H9 (cell line): ENCODE data around the gene BRCA1. TPM values are rescaled to one million over a fixed set of nuclear protein-coding genes. Genes with fewer than 3 reads are reported as not detected.

Experiments
- DNase-seq: peaks from one replicate; pipeline ENCODE4 v3.0.0-alpha.2; 2017
- H2AFZ ChIP-seq: one replicate; pipeline ENCODE4 v1.6.1; 2013; ENCODE audit warnings: mild to moderate bottlenecking, low read length, control low read depth, moderate library complexity
- H2AK5ac ChIP-seq: 2 replicates; pipeline ENCODE4 v1.6.1; 2013; ENCODE audit warnings: low read length, control low read depth, mixed read lengths; ENCODE audit not compliant: insufficient read length
- H2BK120ac ChIP-seq: one replicate; pipeline ENCODE4 v1.6.1; 2013; ENCODE audit warnings: low read depth, mild to moderate bottlenecking, low read length, control low read depth, inconsistent platforms; ENCODE audit not compliant: poor library complexity, severe bottlenecking
- H2BK12ac ChIP-seq: 2 replicates; pipeline ENCODE4 v1.6.1; 2013; ENCODE audit warnings: low read length, control low read depth, mixed read lengths, low read depth; ENCODE audit not compliant: insufficient read length
- H2BK15ac ChIP-seq: 2 replicates; pipeline ENCODE4 v1.6.1; 2013; ENCODE audit warnings: low read depth, low read length, control low read depth
- H2BK20ac ChIP-seq: one replicate; pipeline ENCODE4 v1.6.1; 2013; ENCODE audit warnings: low read depth, mild to moderate bottlenecking, low read length, control low read depth, inconsistent platforms; ENCODE audit not compliant: poor library complexity, severe bottlenecking
- H2BK5ac ChIP-seq: 2 replicates; pipeline ENCODE4 v1.6.1; 2013; ENCODE audit warnings: low read length, control low read depth, mixed read lengths; ENCODE audit not compliant: insufficient read length
- H3K14ac ChIP-seq: 2 replicates; pipeline ENCODE4 v1.6.1; 2013; ENCODE audit warnings: low read length, control low read depth; ENCODE audit not compliant: insufficient read depth
- H3K18ac ChIP-seq: 2 replicates; pipeline ENCODE4 v1.6.1; 2013; ENCODE audit warnings: low read depth, mild to moderate bottlenecking, mixed read lengths, low read length, control low read depth; ENCODE audit not compliant: insufficient read length
- H3K23ac ChIP-seq: 2 replicates; pipeline ENCODE4 v1.6.1; 2013; ENCODE audit warnings: low read length, control low read depth, mixed read lengths, low read depth; ENCODE audit not compliant: insufficient read length
- H3K23me2 ChIP-seq: 2 replicates; pipeline ENCODE4 v1.6.1; 2013; ENCODE audit warnings: low read depth, mild to moderate bottlenecking, mixed read lengths, low read length, control low read depth; ENCODE audit not compliant: insufficient read length, poor library complexity, severe bottlenecking
- H3K27ac ChIP-seq: 2 replicates; pipeline ENCODE4 v1.5.1; 2013; ENCODE audit warnings: low read length, control low read depth, mixed read lengths, low read depth; ENCODE audit not compliant: insufficient read length
- H3K27me3 ChIP-seq: 2 replicates; pipeline ENCODE4 v1.6.1; 2013; ENCODE audit warnings: low read length, control low read depth, inconsistent platforms; ENCODE audit not compliant: insufficient read depth
- H3K4ac ChIP-seq: 2 replicates; pipeline ENCODE4 v1.6.1; 2013; ENCODE audit warnings: low read depth, mild to moderate bottlenecking, control low read depth, inconsistent platforms, low read length, moderate library complexity
- H3K4me1 ChIP-seq: 2 replicates; pipeline ENCODE4 v1.6.1; 2013; ENCODE audit warnings: low read length, control low read depth, inconsistent platforms; ENCODE audit not compliant: insufficient read depth
- H3K4me2 ChIP-seq: 2 replicates; pipeline ENCODE4 v1.6.1; 2013; ENCODE audit warnings: low read length, control low read depth, mixed read lengths; ENCODE audit not compliant: insufficient read length, insufficient read depth
- H3K56ac ChIP-seq: 2 replicates; pipeline ENCODE4 v1.6.1; 2013; ENCODE audit warnings: low read depth, mild to moderate bottlenecking, mixed read lengths, low read length, control low read depth; ENCODE audit not compliant: insufficient read length
- H3K79me1 ChIP-seq: 2 replicates; pipeline ENCODE4 v1.6.1; 2013; ENCODE audit warnings: low read depth, mild to moderate bottlenecking, moderate library complexity, low read length, control low read depth, inconsistent platforms; ENCODE audit not compliant: insufficient read depth, poor library complexity, severe bottlenecking
- H3K79me2 ChIP-seq: 2 replicates; pipeline ENCODE4 v1.6.1; 2013; ENCODE audit warnings: low read length, control low read depth, inconsistent platforms; ENCODE audit not compliant: insufficient read depth
- H3K9ac ChIP-seq: 2 replicates; pipeline ENCODE4 v1.6.1; 2013; ENCODE audit warnings: low read length, control low read depth, mixed read lengths; ENCODE audit not compliant: insufficient read length; ENCODE audit errors: extremely low read depth
- H3K9me3 ChIP-seq: one replicate; pipeline ENCODE4 v1.6.1; 2013; ENCODE audit warnings: low read depth, low read length, inconsistent platforms; ENCODE audit not compliant: control insufficient read depth
- H3T11ph ChIP-seq: one replicate; pipeline ENCODE4 v1.6.1; 2013; ENCODE audit warnings: mild to moderate bottlenecking, low read length, control low read depth, inconsistent platforms
- H4K20me1 ChIP-seq: one replicate; pipeline ENCODE4 v1.6.1; 2013; ENCODE audit not compliant: control insufficient read depth, insufficient read length, insufficient read depth
- H4K5ac ChIP-seq: 2 replicates; pipeline ENCODE4 v1.6.1; 2013; ENCODE audit warnings: low read depth, mild to moderate bottlenecking, mixed read lengths, low read length, control low read depth; ENCODE audit not compliant: insufficient read length
- H4K8ac ChIP-seq: replicated peaks from 2 replicates; pipeline ENCODE4 v1.6.1; 2013; ENCODE audit warnings: low read length, control low read depth, mixed read lengths, low read depth; ENCODE audit not compliant: insufficient read length
- H4K91ac ChIP-seq: 2 replicates; pipeline ENCODE4 v1.6.1; 2013; ENCODE audit warnings: low read depth, mild to moderate bottlenecking, moderate library complexity, mixed read lengths, low read length, control low read depth; ENCODE audit not compliant: insufficient read length
- H3K27ac Mint-ChIP-seq, 3 experiments: 2 replicates in 2 of 3; 3 replicates in 1 of 3; pipeline ENCODE4 v1.8.0; 2020 to 2021; ENCODE audit warnings: mixed read lengths in 3 of 3, mild to moderate bottlenecking in 1 of 3, moderate library complexity in 1 of 3
- H3K27me3 Mint-ChIP-seq: 2 replicates; pipeline ENCODE4 v1.8.0; 2021; ENCODE audit warnings: low read depth, mild to moderate bottlenecking, moderate library complexity, mixed read lengths
- H3K36me3 Mint-ChIP-seq, 3 experiments: 2 replicates in 2 of 3; 3 replicates in 1 of 3; pipeline ENCODE4 v1.8.0; 2020 to 2021; ENCODE audit warnings: low read depth in 3 of 3, mixed read lengths in 3 of 3; ENCODE audit not compliant: insufficient read depth in 1 of 3
- H3K4me1 Mint-ChIP-seq, 2 experiments: 2 replicates each; pipeline ENCODE4 v1.8.0; 2020; ENCODE audit warnings: mixed read lengths in 2 of 2
- H3K4me3 Mint-ChIP-seq, 2 experiments: 2 replicates in 1 of 2; 3 replicates in 1 of 2; pipeline ENCODE4 v1.8.0; 2020 to 2021; ENCODE audit warnings: mild to moderate bottlenecking in 2 of 2, mixed read lengths in 2 of 2, moderate library complexity in 1 of 2
- H3K9me3 Mint-ChIP-seq, 2 experiments: 2 replicates in 1 of 2; 3 replicates in 1 of 2; pipeline ENCODE4 v1.8.0; 2020; ENCODE audit warnings: mild to moderate bottlenecking in 2 of 2, mixed read lengths in 2 of 2, moderate library complexity in 1 of 2
- WGBS: extraction: QIAGEN DNeasy Blood & Tissue Kit; methylation state at CpG from one replicate; pipeline ENCODE4 v1.1.7; 2013; ENCODE audit warnings: missing lambda C conversion rate, low lambda C conversion rate, mixed read lengths; ENCODE audit not compliant: insufficient read length; ENCODE audit errors: extremely low coverage; 5-methylcytosine and 5-hydroxymethylcytosine counted together
- total RNA-seq: library from RNA; stranded (reverse); gene quantifications from 2 replicates; pipeline ENCODE4 v1.2.1, GENCODE V29; 2021
- TF ChIP-seq, protein P1 (sequence below): fragments of 200-600 bp; sonication (generic); conservative IDR thresholded peaks from 3 replicates; pipeline ENCODE4 v1.8.0; 2021; ENCODE audit warnings: antibody characterized with exemption, mild to moderate bottlenecking

BRCA1 gene
- total RNA-seq, 1 experiment from 2014 or later = 32.3 TPM

- Histone ChIP-seq H4K20me1 (no peaks in the 10 kb centered on the region), H3T11ph (no peak overlapping the region), H3K23me2 (no peaks in the 10 kb centered on the region), H2BK12ac (no peak overlapping the region), H4K91ac (no peak overlapping the region), H2BK15ac (no peak overlapping the region), H3K4me1 (no peaks in the 10 kb centered on the region; the same call in 1 of the 2 replicates), H2BK20ac (no peak overlapping the region), H3K4me2 (no peak overlapping the region), H3K18ac (no peak overlapping the region), H3K27ac (no peak overlapping the region), H3K4ac (no peak overlapping the region), H3K9me3 (no peaks in the 10 kb centered on the region), H3K79me2 (no peaks in the 10 kb centered on the region), H2AFZ (no peak overlapping the region), H3K27me3 (no peaks in the 10 kb centered on the region), H2BK5ac (no peak overlapping the region), H2AK5ac (no peak overlapping the region), H2BK120ac (no peak overlapping the region), H3K14ac (no peak overlapping the region), H4K8ac (no peak overlapping the region), H3K79me1 (no peaks in the 10 kb centered on the region), H4K5ac (no peak overlapping the region), H3K23ac (no peak overlapping the region), H3K56ac (no peak overlapping the region), H3K9ac (no peak overlapping the region)
- Mint-ChIP-seq H3K4me1 (peaks cover 12 to 13% of the 10 kb centered on the region in 2 experiments), H3K36me3 (peaks cover 13 to 36% (median 29%) of the 10 kb centered on the region in 3 experiments; a peak in 6 of 7 replicates), H3K9me3 (no peaks in the 10 kb centered on the region), H3K4me3 (no peak overlapping the region; a peak in 1 of 5 replicates), H3K27ac (peak overlapping the region in 1 of 3 experiments; percentile 53; a peak in 1 of 7 replicates), H3K27me3 (no peaks in the 10 kb centered on the region; the same call in 1 of the 2 replicates)
- DNase-seq = peak; percentile 52
- no CpG with 5 or more reads among the region's 19 CpGs for WGBS
- TF ChIP-seq, protein P1, sequence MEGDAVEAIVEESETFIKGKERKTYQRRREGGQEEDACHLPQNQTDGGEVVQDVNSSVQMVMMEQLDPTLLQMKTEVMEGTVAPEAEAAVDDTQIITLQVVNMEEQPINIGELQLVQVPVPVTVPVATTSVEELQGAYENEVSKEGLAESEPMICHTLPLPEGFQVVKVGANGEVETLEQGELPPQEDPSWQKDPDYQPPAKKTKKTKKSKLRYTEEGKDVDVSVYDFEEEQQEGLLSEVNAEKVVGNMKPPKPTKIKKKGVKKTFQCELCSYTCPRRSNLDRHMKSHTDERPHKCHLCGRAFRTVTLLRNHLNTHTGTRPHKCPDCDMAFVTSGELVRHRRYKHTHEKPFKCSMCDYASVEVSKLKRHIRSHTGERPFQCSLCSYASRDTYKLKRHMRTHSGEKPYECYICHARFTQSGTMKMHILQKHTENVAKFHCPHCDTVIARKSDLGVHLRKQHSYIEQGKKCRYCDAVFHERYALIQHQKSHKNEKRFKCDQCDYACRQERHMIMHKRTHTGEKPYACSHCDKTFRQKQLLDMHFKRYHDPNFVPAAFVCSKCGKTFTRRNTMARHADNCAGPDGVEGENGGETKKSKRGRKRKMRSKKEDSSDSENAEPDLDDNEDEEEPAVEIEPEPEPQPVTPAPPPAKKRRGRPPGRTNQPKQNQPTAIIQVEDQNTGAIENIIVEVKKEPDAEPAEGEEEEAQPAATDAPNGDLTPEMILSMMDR = peak; percentile 37; the same call in 2 of the 3 replicates
Measured at GRCh38 chr17:43135454-43135819, 10.3 kb upstream of the BRCA1 start.
